HG03108 (cell line): Measurements from ENCODE around the gene OPCML.

Experiments used
- ATAC-seq: cut with Tn5 transposase; IDR thresholded peaks from one replicate; pipeline ENCODE4 v1.9.1; 2021; ENCODE audit warnings: moderate library complexity; ENCODE audit not compliant: unreplicated experiment

OPCML gene

DNA sequence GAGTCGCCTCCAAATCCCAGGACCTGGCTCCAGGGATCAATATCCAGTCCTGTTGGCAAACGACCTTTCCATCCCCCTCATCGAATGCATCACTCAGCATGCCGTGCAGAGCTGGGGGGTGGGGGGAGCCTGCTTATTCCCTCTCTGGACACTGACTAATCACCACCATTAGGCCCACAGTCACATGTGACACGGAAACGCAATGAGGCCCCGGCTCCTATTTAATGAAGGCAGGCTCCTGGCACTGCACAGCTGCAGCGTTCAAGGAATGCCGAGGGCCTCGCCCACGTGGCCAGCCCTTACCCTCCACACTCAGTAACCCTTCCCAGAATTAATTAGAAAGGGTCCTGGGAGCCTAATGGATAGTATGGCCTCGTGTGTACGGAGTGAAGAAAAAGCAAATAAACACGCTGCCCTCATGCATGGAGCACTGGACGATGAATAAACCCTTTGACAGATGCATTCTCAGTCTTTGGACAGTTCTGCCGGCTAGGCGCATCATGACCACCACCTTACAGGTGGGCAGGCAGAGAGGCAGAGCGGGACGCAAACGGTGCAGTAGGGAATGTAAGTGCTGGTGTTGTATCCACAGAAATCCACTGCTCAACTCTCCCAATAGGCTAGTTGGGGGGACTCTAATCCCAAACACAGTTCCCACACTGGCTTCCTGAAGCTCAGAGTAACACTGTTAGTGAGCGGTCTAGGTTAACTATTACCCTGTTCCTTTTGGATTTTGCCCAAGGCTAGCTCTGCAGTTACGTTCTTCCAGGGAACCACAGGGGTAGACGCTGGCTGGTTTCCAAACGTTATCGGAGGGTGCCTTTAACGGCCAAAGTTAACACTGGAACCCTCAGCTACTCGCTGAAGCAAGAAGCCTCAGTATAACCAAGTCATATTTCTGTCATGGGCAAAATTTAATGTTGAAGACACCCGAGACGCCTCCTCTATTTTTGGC, 490.1 kb downstream of the OPCML start:
- no peak for ATAC-seq

DNA sequence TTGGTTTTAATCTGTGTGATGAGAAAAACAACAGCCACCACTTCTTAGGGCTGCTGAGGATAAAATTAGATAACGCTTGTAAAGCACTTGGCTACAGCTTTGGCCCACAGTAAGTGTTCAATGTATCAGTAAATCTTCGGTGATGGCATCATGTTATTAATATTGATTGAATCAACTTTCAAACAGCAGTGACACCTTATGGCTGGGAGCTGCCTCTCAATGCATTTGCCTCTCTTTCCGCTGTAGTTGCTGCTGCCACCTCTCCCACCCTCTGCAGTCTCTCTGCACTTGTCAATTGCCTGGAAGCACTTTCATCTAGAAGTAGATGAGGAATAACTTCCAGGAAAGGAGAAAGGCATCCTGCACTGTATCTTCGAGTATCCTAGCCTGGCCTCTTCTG, 491.1 kb downstream of the OPCML start:
- ATAC-seq, result no peak

GRCh38 chr11:133040289-133040900, 491.9 kb downstream of the OPCML start:
- ATAC-seq, result no peak

GRCh38 chr11:133038850-133039249, 493.5 kb downstream of the OPCML start:
- no peak for ATAC-seq

- ATAC-seq, result no peak
Measured at GRCh38 chr11:133034929-133035328, 497.4 kb downstream of the OPCML start.

DNA sequence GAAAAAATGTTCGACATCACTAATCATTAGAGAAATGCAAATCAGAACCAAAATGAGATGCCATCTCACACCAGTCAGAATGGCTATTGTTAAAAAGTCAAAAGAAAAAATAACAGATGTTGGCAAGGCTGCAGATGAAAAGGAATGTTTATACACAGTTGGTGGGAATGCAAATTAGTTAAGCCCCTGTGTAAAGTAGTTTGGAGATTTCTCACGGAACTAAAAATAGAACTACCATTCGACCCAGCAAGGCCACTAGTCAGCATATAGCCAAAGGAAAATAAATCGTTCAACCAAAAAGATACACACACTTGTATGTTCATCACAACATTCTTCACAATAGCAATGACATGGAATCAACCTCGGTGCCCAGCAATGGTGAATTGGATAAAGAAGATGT, 503.2 kb downstream of the OPCML start:
- ATAC-seq, result no peak

DNA sequence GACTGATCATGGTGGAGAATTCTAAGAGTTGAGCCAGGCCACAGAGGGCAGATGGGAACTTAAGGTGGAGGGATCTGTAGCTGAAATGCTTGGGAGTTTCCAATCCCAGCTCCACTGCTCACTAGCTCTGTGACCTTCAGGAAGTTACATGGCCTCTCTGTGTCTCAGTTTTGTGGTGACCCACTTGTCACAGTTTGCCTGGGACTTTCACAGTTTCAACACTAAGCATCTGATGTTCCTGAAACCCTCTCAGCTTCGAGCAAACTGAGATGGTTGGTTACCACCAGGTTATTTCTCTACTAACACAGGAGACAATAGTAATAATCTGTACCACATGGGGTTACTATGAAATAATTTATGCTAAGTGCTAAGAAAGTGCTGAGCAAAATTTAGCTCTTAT, 505.3 kb downstream of the OPCML start:
- no peak for ATAC-seq

DNA sequence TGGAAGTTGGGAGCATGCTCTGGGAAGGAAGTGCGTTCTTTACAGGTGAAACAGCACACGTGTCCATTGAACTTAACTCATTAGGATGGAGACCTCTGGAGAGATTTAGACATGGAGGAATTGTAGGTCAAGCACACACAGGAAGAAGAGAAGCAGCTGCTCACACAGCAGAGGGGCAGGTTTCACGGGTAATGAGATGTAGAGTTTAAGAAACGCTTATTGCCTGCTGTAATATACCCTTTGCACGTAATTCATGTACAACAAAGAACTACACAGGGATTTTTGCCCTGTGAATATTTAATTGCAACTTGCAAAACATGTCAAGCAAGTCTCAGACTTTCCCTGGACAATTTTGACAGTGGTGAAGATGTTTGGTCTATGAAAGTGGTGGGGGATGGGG, 508.0 kb downstream of the OPCML start:
- no peak for ATAC-seq

- no peak for ATAC-seq
Measured at GRCh38 chr11:133023232-133023631, 509.1 kb downstream of the OPCML start.

DNA sequence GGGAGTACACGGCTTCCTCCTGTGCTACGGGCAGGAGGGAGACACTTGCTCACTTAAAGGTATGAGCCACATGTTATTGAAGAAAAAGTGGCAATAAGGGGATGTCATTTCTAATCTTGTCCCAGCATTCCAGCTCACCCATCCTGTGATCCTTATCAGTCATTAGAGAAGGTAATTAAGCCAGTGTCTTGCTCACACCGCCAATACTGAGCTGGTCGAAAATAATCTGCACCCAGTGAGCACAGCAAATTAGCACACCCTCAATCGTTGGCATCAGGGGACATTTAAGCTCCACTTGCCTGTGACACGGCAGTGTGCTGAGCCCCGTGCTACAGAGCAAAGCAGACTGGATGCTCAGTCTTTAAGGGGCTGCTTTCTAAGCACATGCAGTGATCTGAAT, 510.7 kb downstream of the OPCML start:
- no peak for ATAC-seq

GRCh38 chr11:133020372-133020714, 512.0 kb downstream of the OPCML start:
- no peak for ATAC-seq

- ATAC-seq, result no peak
Measured at GRCh38 chr11:133019545-133020371, 512.5 kb downstream of the OPCML start.

DNA sequence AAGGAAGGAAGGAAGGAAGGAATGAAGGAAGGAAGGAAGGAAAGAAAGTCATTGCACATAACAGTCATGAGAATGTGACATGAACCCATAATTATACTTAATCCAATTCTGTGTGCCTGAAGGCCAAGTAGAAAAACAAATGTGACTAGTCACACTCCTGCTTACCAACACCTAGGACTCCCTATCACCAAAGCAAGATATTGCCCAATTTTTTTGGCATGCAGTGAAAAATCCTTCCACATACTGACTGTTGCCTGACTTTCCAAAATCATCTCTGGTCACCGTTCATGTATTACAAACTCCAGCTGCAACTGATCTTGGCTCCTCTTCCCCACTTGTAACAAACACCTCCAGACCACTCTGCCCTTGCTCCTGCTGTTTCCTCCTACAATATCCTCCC, 516.8 kb downstream of the OPCML start:
- ATAC-seq, result no peak

- ATAC-seq, result no peak
Measured at GRCh38 chr11:133014337-133014736, 518.0 kb downstream of the OPCML start.

DNA sequence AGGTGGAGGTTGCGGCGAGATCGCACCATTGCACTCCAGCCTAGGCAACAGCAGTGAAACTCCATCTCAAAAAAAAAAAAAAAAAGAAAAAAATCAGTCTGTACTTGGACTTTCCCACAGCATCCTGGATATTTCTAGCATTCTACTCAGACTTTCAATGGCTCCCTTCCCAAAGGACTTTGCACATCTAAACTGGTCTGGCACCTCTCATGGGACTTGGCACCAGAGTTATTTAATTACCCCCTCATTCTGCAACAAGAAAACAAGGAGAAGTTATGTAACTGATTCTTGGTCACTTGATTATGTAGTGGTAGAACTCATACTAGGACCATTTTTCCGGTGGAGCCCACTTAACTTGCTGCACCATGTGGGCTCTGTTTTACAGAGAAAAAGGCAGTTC, 519.5 kb downstream of the OPCML start:
- ATAC-seq, result no peak

GRCh38 chr11:133011604-133012003, 520.7 kb downstream of the OPCML start:
- no peak for ATAC-seq

DNA sequence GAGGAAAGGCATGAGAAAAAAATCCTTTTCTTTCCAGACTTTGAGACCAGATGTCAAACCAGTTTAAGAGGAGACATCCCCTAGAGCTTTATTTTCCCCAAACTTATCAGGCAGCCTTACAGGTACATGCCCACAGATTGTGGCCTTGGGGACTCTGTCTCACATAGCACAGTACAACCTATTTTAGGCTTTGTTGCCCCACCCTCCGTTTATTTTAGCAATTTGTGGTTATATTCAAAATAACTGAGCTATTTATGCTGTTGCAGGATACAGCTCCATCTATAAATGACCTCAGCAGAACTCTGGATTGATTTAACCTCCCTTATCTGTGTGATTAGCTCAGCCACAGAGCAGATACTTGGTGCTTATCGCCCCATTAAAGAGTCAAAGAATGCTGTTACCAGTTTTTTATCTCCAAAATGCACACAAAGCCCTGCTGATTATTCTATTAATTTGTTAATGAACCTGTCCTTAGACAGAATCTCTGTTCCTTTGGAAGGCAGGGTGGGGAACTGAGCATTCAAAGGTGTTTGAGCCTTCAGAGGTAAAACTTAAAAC, 525.2 kb downstream of the OPCML start:
- ATAC-seq, result no peak

GRCh38 chr11:133004369-133004768, 527.9 kb downstream of the OPCML start:
- no peak for ATAC-seq

GRCh38 chr11:132999516-132999915, 532.8 kb downstream of the OPCML start:
- ATAC-seq, result no peak

GRCh38 chr11:132999031-132999430, 533.3 kb downstream of the OPCML start:
- no peak for ATAC-seq

GRCh38 chr11:132997396-132997795, 534.9 kb downstream of the OPCML start:
- no peak for ATAC-seq
